ENCODE data around the gene GPR137.

GPR137 gene

DNA sequence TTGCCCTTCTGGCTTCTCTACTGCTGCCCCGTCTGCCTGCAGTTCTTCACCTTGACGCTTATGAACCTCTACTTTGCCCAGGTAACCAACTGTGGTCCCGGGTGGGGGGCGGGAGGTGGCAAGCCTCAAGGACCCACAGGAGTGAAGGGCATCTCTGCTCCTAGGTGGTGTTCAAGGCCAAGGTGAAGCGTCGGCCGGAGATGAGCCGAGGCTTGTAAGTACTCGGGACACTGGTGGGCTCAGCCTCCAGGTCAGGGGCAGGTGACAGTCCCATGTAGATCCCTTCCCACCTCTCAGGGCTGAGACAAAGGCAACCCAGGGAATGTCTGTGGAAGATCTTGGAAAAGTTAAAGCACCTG is 1.1 kb downstream of the GPR137 start:
- DNase-seq (ENCODE audit: low spot score), result no peak

DNA sequence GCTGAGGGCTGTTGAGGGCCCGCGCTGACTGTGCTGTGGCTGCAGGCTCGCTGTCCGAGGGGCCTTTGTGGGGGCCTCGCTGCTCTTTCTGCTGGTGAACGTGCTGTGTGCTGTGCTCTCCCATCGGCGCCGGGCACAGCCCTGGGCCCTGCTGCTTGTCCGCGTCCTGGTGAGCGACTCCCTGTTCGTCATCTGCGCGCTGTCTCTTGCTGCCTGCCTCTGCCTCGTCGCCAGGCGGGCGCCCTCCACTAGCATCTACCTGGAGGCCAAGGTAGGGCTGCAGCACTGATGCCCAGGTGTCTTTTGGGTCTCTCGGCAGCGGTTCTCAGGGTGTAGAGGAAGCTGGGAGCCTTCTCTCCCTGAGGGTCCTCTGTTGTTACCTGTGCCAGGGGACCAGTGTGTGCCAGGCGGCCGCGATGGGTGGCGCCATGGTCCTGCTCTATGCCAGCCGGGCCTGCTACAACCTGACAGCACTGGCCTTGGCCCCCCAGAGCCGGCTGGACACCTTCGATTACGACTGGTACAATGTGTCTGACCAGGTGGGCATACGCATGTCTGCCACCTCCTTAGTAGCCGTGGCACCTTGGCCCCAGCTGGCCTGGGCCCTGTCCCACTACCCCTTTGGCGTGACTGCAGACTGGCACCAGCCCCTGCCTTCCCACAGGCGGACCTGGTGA is 2.2 kb downstream of the GPR137 start:
- no peak for DNase-seq (ENCODE audit: low spot score)

DNA sequence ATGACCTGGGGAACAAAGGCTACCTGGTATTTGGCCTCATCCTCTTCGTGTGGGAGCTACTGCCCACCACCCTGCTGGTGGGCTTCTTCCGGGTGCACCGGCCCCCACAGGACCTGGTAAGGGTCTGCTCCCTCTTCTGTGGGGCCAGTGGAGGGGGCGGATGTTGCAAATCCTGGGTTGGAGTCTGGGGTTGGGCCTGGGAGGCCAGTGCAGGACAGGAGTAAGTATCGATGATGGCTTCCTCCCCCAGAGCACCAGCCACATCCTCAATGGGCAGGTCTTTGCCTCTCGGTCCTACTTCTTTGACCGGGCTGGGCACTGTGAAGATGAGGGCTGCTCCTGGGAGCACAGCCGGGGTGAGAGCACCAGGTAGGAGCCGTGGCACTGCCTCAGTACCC is 2.7 kb downstream of the GPR137 start:
- DNase-seq (ENCODE audit: low spot score), result no peak

DNA sequence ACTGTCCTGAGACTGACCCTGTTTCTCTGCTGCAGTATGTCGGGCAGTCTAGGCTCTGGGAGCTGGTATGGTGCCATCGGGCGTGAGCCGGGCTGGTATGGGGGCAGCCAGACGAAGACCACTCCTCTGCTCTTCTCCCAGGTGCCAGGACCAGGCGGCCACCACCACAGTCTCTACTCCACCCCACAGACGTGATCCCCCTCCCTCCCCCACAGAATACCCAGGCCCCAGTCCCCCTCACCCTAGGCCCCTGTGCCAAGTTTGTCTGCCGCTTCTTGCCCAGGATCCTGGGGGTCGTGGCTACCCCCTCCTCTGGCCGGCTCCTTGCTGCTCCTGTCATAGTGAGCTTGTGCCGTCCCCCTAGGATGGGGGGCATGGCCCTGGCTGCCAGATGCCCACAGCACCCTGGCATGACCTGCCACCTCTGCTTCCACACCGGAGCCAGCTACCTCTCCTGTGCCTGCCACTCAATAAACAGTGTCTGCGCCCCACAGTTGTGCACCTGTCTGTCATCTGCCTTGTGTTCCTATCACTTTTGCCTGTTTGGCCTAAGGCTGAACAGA is 3.4 kb downstream of the GPR137 start:
- DNase-seq (ENCODE audit: low spot score), result no peak

DNA sequence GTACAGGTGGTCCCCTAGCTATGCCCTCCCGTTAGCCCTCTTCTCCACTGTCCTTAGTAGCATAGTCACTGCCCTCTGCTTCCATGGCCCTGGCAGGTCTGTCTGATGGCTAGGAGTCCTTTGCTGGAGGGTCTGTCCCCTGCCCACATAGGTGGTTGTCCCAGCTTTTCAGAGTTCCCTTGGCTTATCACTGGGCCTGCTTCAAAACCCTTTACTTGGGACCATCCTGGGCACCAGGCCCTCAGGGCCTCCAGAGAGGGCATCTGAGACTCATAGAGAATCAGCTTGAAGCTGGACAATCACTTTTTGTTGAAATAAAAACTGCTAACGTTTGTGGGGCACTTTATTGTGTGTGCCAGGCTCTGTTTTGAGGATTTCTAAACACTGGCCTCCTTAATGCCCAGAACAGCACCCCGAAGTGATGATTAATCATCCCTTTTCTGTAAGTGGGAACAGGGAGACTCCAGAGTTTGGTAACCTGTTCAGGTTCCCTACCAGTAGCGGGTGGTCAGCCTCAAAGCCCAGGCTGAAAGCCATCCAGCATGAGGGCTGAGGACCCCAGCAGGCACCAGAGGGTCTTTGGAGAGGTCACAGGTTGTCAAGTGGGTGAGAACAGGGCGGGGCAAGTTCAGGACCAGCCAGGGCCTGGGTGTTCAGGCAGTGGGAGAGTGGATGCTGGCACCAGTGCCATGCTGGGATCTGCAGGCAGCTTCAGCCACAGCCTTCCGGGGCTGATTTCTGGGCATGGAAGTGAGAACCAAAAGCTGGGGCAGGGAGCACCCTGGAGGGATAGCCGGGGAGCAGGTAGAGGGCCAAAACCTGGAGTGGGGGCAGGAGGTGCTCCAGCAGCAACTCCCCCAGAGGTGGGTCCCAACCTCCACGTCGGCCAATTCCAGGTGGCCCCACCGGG is 5.0 kb downstream of the GPR137 start:
- no peak for DNase-seq (ENCODE audit: low spot score)

DNA sequence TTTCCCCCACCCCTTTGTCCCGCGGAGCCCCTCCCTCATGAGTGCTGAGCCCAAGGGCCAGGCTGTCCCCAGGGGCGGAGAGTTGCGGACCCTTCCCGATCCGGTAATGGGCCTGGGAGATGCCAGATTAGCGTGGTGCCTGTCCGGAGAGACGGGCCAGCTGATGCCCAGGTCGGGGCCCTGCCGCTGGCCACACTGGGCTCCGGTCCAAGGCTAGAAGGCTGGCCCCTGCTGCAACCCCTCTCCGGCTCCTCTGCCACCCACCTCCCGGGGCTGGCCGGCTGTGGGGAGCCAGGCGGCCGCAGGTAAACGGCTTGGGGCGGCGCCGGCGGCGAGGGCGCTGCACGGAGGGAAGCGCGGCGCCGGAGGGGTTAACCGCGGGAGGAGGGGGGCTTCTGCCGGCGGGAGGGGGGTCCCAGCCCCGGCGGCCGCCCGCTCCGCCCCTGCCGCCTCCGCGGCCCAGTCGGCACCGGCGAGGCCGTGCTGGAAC is 5.7 kb downstream of the GPR137 start, which contains the start of gene KCNK4:
KCNK4 (plus strand) TSS at position 41 of the 490 bp plus-strand sequence. CDS start 1,717 bp downstream, outside the sequence.
- peak; percentile 65 for DNase-seq (ENCODE audit: low spot score)

DNA sequence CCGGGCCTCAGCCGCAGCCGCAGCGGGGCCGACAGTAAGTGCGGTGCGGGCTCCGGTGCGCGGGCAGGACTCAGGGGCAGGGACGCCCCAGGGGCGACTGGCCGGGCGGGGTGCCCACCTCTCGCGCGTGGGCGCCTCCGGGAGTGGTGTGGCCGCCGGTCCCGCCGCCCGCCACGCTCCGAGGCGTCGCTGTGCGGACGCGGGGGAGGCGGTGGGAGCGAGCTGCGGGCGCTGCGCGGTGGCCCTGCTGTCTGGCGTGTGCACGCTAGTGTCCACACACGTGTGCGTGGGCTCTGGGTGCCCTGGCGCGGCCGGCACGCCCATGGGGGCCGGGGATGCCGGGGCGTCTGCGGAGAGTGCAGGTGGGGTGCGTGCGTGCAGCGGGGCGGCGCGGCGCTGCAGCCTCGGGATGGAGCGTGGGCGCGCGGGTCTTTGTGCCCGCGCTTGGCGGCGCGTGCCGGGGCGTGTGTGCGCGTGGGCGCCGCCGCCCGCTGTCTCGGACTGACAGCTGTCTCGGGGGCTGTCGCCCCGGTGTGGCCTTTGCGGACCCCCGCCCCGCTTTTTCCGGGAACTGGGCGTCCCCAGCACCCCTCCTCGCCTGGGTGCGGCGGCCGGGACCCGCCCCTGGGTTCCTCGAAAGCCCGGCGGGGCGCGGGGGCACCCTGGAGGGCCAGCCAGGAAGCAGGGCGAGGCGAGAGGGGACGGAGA is 6.3 kb downstream of the GPR137 start:
- DNase-seq (ENCODE audit: low spot score), result no peak

DNA sequence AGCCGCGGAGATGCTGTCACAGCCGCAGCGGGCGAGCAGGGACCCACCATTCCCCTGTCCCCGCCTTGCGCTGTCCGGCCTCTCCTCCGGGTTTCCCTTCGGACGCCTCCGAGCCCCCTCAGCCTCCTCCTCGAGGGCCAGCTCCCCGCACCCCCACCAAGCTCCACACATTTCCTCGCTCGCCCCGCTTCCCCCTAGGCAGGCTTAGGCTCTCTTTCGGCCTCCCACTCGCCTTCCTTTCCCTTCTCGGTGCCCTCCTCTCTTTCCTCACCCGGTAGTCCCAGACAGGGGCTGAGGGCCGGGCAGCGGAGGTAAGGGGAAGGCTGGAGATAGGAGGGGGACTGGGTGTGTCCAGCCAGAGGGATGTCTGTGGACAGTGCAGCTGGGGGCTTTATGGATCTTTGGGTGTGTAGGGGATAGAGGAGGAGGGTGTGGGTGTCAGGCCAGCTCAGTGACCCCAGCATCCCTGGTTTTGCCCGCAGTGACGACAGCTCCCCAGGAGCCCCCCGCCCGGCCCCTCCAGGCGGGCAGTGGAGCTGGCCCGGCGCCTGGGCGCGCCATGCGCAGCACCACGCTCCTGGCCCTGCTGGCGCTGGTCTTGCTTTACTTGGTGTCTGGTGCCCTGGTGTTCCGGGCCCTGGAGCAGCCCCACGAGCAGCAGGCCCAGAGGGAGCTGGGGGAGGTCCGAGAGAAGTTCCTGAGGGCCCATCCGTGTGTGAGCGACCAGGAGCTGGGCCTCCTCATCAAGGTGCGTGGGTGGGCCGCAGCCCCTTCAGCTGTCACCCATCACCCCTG is 7.0 kb downstream of the GPR137 start:
- DNase-seq (ENCODE audit: low spot score), result peak; percentile 45

DNA sequence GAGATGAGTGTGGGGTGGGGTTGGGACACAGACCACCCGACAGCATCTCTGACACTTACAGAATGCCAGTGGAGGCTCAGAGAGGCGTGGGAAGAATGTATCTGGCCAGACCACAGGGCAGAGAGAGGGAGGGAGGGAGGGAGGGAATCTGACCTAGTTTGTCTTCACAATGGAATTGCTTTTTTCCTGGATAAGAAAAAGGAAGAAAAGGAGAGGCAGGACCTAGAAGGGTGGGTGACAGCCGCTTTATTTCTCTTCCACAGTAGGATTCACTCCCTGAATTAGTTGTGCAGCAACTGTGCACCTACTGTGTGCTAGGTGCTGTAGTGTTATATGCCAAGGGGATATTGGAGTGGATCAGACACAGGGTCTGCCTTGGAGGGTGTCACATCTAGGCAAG is 9.1 kb downstream of the GPR137 start:
- no peak for DNase-seq (ENCODE audit: low spot score)

DNA sequence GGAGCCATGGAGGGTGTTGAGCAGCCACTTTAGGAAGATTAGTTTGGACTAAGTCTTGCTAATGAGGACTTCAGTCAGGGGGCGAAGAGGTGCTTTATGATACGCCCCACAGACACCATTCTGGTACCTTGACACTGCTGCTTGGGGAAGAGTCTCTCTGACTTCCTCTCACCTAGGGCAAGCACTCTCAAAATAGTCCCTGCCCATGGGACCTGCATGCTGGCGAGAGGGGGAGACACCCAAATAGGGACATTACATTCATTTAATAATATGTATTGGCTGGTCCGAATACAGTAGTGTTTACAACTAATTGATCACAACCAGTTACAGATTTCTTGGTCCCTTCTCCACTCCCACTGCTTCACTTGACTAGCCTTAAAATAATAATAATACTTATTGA is 10.1 kb downstream of the GPR137 start:
- no peak for DNase-seq (ENCODE audit: low spot score)

DNA sequence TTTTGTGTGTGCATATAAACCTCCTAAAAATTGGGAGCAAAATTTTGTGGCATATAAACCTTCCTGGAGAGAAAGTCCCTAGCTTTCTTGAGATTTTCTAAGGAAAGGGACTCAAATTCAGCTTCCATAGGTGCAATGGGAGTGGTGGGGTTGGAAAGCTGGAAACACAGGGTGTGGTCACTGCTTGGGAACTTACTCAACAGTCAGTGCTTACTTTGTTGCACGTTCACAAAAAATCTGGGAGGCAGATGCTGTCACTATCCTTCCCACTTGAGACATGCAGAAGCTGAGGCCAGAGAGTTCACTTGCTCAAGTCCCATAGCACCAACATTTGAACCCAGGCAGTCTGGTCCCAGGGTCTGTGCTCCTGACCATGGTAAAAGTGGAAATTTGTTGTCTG is 10.6 kb downstream of the GPR137 start:
- no peak for DNase-seq (ENCODE audit: low spot score)

DNA sequence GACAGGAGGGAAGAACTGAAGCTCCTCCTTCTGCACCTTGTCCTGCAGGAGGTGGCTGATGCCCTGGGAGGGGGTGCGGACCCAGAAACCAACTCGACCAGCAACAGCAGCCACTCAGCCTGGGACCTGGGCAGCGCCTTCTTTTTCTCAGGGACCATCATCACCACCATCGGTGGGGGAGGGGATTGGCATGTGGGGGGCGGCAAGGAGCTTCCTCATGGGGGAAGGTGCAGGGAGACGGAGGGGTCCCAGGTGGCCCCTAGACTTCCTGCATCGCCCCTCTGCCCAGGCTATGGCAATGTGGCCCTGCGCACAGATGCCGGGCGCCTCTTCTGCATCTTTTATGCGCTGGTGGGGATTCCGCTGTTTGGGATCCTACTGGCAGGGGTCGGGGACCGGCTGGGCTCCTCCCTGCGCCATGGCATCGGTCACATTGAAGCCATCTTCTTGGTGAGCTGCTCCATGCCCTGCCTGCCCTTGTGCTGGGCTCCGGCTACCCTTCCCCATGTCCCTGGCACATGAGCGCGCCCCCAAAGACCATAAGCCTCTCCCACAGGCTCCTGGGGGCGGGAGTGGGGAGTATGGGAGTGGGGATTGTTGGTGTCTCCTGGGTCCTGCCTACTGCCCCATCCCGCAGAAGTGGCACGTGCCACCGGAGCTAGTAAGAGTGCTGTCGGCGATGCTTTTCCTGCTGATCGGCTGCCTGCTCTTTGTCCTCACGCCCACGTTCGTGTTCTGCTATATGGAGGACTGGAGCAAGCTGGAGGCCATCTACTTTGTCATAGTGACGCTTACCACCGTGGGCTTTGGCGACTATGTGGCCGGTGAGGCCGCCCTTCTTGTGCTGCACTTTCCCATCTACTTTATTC is 11.4 kb downstream of the GPR137 start:
- no peak for DNase-seq (ENCODE audit: low spot score)

DNA sequence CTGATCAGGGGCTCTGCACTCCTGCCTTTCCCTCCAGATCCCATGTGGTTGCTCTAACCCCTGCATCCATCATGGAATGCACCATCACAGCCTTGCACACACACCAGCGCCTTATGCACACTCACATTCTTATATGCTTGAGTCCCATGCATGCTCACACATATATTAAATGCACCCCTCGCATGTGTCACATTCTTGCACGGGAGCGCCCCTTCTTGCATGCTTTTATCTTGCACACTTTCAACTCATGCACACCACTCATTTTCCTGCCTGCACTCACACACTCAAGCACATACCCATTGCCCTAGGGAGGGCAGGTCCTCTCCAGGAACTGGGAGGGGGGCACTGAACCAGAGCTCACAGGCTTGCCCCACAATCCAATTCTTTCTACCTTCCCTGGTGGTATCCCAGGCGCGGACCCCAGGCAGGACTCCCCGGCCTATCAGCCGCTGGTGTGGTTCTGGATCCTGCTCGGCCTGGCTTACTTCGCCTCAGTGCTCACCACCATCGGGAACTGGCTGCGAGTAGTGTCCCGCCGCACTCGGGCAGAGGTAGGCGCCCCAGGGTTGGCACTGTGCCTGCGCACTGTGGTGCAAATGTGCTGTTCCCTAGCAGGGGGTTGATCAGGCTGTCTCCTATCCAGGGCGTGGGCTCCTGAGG is 12.2 kb downstream of the GPR137 start:
- DNase-seq (ENCODE audit: low spot score), result peak; percentile 10

DNA sequence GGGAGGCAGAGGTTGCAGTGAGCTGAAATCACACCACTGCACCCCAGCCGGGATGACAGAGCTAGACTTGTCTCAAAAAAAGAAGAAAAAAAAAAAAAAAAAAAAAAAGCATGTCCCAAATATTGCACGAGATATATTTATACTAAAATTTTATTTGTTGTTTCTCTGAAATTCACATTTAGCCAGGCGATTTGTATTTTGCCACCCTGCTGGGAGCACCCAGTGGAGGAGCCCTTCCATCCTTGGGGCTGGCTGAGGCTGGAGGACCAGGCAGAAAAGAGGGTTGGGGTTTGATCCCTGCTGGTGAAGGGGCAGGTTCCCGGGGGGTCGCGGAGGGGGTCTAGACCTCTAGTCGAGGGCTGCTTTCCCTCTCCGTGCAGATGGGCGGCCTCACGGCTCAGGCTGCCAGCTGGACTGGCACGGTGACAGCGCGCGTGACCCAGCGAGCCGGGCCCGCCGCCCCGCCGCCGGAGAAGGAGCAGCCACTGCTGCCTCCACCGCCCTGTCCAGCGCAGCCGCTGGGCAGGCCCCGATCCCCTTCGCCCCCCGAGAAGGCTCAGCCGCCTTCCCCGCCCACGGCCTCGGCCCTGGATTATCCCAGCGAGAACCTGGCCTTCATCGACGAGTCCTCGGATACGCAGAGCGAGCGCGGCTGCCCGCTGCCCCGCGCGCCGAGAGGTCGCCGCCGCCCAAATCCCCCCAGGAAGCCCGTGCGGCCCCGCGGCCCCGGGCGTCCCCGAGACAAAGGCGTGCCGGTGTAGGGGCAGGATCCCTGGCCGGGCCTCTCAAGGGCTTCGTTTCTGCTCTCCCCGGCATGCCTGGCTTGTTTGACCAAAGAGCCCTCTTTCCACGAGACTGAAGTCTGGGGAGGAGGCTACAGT is 13.6 kb downstream of the GPR137 start:
- DNase-seq (ENCODE audit: low spot score), result no peak

DNA sequence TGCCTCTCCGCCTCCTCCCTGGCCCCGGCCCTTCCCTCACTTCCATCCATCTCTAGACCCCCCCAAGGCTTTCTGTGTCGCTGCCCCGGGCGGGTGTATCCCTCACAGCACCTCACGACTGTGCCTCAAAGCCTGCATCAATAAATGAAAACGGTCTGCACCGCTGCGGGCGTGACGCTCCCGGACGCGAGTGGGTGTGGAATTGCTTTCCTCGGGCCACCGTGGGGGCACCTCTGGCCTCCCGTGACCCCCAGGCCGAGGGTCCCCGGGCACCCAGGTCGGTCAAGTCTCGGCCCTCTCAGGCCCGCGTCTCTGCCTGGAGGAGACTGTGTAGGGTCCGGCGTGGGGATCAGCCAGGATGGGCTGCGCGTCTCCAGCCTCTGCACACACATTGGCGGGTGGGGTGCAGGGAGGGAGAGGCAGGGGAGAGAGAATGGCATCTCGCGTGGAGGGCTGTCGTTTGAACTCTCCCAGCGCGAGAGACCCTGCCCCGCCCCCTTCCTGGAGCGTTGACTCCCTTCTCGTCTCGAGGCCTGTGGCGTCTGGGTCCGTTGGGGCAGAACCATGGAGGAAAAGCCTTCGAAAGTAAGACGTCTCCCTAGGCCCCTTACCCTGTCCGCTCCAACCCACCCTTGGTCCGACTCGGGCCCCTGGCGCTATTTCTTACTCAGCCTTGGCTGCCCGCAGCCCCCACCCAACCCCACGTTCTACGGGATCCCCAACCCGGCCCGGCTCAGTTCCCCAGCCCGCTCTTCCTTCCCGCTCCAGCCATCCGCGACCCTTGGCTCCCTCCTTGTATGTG is 14.4 kb downstream of the GPR137 start, which contains the start of gene CATSPERZ:
CATSPERZ (plus strand) TSS at position 512 of the 802 bp plus-strand sequence; CDS start at position 565, 53 bp downstream.
- peak; percentile 62 for DNase-seq (ENCODE audit: low spot score)

DNA sequence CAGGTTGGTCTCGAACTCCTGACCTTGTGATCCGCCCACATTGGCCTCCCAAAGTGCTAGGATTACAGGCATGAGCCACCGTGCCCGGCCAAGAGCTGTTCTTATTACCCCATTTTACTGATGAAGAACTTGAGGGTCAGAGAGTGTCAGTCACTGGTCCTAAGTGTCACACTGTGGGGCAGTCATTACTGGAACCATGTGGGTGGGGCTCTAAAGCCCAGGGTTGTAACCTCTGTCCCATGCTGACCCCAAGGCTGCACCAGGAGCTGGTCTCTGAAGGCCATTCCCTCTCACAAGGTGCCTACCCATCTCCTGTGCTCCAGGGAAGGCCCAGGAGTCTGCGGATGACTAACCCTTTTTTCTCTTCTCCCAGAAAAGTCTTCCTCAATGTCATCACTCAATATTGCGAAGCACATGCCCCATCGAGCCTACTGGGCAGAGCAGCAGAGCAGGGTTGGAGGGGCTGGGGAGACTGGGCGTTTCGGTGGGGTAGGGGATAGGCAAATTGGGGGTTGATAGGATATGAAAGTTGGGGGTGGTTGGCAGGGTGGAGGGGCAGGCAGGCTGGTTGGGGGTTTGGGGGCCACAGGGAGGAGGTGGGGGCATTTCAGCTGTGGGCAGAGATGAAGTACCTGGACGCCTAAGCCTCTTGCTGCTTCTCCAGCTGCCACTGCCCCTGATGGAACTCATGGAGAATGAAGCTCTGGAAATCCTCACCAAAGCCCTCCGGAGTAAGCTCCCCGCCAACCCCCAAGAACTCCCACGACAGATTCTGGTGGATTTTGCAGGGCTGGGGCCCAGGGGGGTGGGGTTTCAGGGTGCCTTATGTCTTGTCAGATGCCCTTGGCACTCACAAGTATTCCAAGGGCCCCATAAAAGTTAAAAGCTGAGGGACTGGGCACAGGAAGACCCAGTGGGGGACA is 17.7 kb downstream of the GPR137 start:
- no peak for DNase-seq (ENCODE audit: low spot score)

DNA sequence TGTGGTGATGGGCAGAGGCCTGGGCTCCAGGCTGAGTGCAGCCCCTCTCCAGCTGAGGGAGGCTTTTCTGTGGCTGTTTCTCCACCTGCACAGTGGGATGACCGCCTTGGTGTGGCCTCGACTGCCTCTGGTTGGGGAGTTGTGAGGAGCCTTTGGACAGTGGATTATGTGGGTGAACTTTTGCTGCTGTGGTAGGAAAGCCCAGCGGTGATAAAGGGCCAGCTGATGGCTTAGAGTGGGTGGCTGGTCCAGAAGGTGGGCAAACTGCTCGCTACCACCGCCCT is 18.3 kb downstream of the GPR137 start:
- no peak for DNase-seq (ENCODE audit: low spot score)
